ENCODE measurements around the gene GPR63. TPM values are rescaled to one million over a fixed set of nuclear protein-coding genes. Genes with fewer than 3 reads are reported as not detected.

GPR63 gene
- total RNA-seq, 1 donor from 2014 or later, result 14.2 TPM

GRCh38 chr6:96761794-96762193 is 75.5 kb downstream of the GPR63 start:
- no peak for DNase-seq (ENCODE audit: low spot score)

GRCh38 chr6:96760153-96760687 is 77.1 kb downstream of the GPR63 start:
- DNase-seq (ENCODE audit: low spot score), result no peak

GRCh38 chr6:96755096-96755495 is 82.2 kb downstream of the GPR63 start:
- no peak for DNase-seq (ENCODE audit: low spot score)

- no peak for DNase-seq (ENCODE audit: low spot score)
Observed at GRCh38 chr6:96749891-96750290, 87.4 kb downstream of the GPR63 start.

Other genes starting within 250 kb of the GPR63 start
- 41.4 TPM for gene NDUFAF4, start 60.4 kb upstream of the GPR63 start, total RNA-seq (ENCODE audit: insufficient read depth, low replicate concordance)
- gene KLHL32, start 87.3 kb upstream of the GPR63 start, total RNA-seq (ENCODE audit: insufficient read depth, low replicate concordance), result 13.0 TPM

All from umbilical cord (tissue), 2 donors.